Endometrial microvascular endothelial cells (primary cell): Measurements from ENCODE around the gene CARMIL1. TPM values are rescaled to one million over a fixed set of nuclear protein-coding genes. Genes with fewer than 3 reads are reported as not detected.

ENCODE experiments used
- in situ Hi-C: cut with HindIII; loops from 2 replicates; pipeline ENCODE4 v1.10.0; 2017; ENCODE audit warnings: low sequenced_read_pairs, low pct_unique_long_range_greater_than_20kb; ENCODE audit errors: inconsistent ontology term
- total RNA-seq: library from RNA; depleted of rRNA; stranded (reverse); fragments of >200 nt; gene quantifications from one replicate; pipeline ENCODE4 v1.2.3, GENCODE V29; 2015; ENCODE audit errors: inconsistent ontology term

The CARMIL1 gene
- total RNA-seq, 1 donor from 2014 or later: 1.0 TPM

- in situ Hi-C loops: no loop called here
These were observed 108.3 kb downstream of the CARMIL1 start for GRCh38 chr6:25387483-25387882.

GRCh38 chr6:25387911-25388310, 108.7 kb downstream of the CARMIL1 start:
- in situ Hi-C loops: no loop called here

GRCh38 chr6:25388776-25389175, 109.6 kb downstream of the CARMIL1 start:
- in situ Hi-C loops: no loop called here

- in situ Hi-C loops: no loop called here
These were observed 110.3 kb downstream of the CARMIL1 start for GRCh38 chr6:25389471-25389870.

- in situ Hi-C loops: no loop called here
These were observed 113.2 kb downstream of the CARMIL1 start for GRCh38 chr6:25392372-25392771.

GRCh38 chr6:25395731-25396130, 116.6 kb downstream of the CARMIL1 start:
- in situ Hi-C loops: no loop called here

- in situ Hi-C loops: no loop called here
These were observed 118.2 kb downstream of the CARMIL1 start for GRCh38 chr6:25397406-25397805.

- in situ Hi-C loops: no loop called here
These were observed 120.7 kb downstream of the CARMIL1 start for GRCh38 chr6:25399885-25400284.

- in situ Hi-C loops: no loop called here
These were observed 122.5 kb downstream of the CARMIL1 start for GRCh38 chr6:25401711-25402110.

- in situ Hi-C loops: no loop called here
These were observed 123.0 kb downstream of the CARMIL1 start for GRCh38 chr6:25402125-25402524.

GRCh38 chr6:25403150-25403549, 124.0 kb downstream of the CARMIL1 start:
- in situ Hi-C loops: no loop called here

GRCh38 chr6:25404091-25404490, 124.9 kb downstream of the CARMIL1 start:
- in situ Hi-C loops: no loop called here

- in situ Hi-C loops: no loop called here
These were observed 125.6 kb downstream of the CARMIL1 start for GRCh38 chr6:25404693-25405169.

GRCh38 chr6:25405442-25405841, 126.3 kb downstream of the CARMIL1 start:
- in situ Hi-C loops: no loop called here

GRCh38 chr6:25407431-25407830, 128.3 kb downstream of the CARMIL1 start:
- in situ Hi-C loops: no loop called here

GRCh38 chr6:25410102-25410501, 130.9 kb downstream of the CARMIL1 start:
- in situ Hi-C loops: no loop called here

GRCh38 chr6:25411316-25411950, 132.3 kb downstream of the CARMIL1 start:
- in situ Hi-C loops: no loop called here

- in situ Hi-C loops: no loop called here
These were observed 134.2 kb downstream of the CARMIL1 start for GRCh38 chr6:25413207-25413905.

GRCh38 chr6:25414168-25414567, 135.0 kb downstream of the CARMIL1 start:
- in situ Hi-C loops: no loop called here

- in situ Hi-C loops: no loop called here
These were observed 135.6 kb downstream of the CARMIL1 start for GRCh38 chr6:25414755-25415154.
